Astrocyte of the hippocampus (primary cell): ENCODE data around the gene WRNIP1.
A peak's percentile ranks its signal among the peaks of the same experiment; 100 is the strongest.

ENCODE experiments used
- DNase-seq: peaks from one replicate; pipeline ENCODE4 v3.0.0; 2011; ENCODE audit warnings: low read depth, low spot score

WRNIP1 gene

DNA sequence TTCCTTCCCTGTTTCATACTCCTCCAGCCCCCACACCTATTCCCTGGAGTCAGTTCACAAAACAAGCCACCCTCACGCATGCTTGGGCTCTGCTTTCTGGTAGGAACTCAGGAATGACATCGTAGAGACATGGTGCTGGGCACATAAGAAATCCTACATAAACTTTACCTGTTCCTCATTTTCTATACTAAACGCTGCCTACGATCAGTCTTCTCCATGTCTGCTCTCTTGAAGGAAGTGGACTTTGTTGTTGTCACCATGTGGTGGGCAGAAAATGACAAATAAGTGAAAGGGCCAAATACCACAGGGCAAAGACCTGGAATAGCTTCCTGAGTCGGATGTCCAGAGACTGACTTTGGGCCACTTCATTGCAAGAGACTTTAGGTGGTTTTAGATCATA, 24.6 kb upstream of the WRNIP1 start:
- no peak for DNase-seq

DNA sequence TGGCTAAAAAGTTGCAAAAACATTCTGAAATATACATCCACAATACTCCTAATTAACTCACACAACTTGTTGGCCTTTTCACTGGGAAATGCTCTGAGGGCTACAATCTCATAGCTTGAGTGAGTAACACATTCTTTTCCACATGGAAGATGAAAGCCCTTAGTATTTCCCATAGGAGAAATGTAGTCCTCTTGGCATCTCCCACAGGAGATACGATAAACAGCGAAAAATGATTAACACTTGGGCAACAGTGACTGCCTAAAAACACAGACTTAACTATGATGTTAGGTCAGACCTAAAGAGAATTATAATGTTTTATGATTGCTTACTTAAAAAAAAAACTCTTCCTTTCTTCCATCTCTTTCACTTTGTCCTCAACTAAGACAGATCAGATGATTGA, 23.4 kb upstream of the WRNIP1 start:
- peak; percentile 63 for DNase-seq

DNA sequence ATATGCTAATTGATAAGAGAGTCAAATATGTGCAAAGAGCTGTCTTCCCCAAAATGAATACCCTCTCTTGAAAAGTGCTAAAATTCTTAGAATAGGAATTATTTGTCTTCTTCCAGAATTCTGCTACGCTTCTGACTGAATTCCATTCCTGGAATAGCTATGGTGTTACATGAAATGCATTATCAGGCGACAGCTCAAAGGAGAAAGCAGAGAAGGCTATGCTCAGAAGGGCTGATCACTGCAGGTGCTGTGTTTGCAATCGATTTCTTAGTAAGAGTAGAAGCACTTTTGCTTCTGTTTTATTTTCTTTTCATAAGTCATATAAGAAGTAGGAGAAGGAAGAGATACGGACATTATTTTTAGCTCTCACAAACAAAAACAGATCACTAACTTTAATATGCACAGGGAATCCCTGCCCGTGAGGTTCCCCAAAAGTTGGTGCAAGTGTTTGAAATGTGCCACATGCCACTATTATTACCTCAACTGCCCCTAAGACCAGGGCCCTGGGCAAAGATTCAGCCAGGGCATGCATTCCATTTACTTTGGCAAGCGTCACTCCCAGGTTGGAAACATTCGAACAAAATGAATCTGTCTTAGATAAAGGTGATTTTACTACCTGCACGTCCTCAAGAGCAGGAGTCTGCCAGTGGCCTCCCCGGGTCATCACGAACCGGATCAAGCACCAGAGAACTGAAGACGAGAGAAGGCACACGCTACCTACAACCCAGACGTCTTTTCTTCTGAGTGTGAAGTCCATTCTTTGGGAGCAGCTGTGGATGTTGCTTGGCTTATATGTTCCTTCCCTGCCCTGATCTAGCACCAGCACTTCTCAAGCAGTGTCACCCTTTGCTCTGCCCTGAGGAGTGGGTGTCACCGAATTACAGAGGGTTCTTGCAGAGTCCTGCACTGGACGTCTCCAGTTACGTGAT, 21.6 kb upstream of the WRNIP1 start:
- no peak for DNase-seq

DNA sequence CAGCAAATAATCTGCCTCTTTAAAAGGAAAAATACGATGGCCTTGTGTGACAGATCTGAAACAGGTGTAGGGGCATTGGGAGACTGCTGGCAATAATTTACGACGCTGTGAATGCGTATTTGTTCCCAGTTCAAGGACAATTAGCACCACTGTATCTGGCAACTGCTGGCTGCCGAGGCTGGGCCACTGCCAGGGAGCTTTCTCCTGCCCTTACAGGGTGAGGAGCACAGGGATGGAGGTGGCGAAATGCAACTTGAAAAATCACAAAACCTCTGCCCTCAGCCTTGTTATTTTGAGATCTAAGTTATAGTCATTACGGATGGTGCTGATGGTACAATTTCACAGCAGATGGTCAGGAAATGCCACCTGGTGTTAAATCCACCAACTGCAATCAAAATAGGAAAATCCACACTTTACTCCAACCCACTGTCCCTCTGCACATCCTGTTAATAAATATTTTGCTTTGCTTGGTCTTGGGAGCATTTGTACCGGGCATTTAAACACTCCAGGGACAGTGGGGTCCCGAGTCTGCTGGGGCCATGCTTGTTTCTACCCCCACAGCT, 20.9 kb upstream of the WRNIP1 start:
- DNase-seq: no peak

DNA sequence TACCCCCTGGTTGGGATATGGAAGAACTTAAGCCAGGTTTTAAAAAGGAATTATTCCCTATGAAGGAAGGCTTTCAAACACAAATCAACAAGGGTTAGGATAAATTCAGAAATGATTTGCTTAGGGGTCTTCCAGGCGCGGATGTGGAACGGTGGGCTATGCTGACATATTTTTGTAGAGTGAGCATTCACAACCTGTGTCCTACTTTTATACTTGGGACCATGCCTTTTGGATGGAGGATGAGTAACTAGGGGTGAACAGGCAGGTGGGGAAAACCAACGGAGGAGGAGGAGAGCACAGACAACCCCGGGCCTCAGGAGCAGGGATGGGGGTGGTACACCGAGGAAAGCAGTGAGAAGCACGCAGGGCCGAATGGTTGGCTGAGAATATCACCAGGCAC, 20.4 kb upstream of the WRNIP1 start:
- no peak for DNase-seq

DNA sequence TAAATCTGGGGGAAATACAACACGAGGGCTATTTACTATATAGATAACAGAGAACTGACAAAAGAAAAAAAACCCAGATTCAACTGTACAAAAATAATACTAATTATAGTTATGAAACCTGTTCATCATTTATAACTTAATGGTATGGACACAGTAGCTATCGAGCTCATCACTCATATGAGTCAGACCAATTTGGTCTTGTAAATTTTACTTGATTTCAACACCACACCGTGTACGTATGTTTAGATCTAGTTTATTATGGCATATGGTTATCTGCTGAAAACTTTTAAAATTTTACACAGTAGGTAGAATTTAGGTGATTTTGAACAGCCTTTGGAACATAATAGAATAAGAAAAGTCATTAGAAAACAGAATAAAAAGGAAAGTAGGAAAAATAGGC, 19.9 kb upstream of the WRNIP1 start:
- DNase-seq: no peak

DNA sequence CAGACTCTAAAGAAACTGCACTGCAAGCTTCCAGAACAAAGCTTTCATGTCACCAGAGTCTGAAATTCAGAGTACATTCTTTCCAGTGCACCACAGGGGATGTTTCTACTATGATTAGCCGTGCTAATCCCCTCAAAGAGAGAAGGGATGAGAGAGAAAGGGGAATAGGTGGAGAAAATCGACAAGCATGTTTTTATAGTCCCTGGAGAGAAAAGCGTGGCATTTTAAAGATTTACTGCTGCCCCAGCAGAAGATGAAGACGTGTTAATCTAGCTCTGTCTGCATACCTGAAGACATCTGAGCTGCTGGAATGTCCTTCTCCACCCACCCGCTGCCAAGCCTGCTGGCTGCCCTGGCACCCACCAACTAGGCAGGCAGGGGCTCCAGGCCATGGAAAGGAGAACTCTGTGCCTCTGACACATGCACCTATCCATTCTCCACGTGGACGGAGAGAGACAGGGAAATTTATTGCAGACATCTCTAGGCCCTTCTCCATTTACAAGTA, 18.6 kb upstream of the WRNIP1 start:
- peak; percentile 71 for DNase-seq

DNA sequence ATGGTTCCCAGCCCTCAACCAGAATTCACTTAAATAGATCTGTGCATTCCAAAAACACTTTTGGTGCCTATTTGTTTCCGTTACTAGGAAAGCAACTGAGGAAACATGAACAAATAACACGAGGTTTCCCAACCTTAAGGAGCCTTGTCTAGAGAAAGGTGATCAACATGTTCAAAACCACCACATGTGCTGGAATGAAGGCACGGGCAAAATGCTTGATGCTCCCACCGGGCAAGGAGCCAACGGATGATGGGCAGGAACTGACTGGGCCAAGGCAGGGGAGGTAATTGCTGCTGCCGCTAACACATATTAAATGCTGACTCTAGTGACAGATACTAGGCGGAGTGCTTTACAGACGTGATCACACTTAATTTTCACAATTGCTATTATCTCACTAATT, 17.0 kb upstream of the WRNIP1 start:
- DNase-seq: no peak

DNA sequence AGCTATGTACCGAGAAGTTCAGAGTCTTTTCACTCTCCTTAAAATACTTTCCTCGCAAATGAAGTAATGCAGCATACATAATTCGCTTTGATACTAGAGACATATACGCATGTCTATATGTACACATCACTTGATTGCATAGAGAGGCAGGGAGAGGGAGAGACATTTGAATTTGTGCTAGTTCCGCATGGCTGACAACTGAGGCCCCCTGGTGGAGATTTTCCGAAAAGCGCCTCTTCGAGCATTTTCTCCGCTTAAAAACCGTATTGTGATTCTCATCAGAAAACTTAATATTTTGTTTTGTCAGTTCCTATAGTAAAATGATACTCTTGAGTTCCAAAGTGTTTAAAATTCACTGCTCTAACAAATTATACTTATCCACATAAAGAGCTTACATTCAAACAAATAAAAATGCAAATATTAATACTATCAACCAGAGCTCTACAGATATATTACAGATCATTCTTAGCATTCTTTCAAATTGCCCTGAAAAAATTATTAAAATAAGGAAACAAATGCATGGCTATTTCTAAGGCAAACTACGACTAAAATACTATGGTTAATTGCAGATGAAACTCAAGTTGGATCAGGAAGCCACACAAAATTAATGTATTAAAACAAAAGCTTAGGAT, 15.1 kb upstream of the WRNIP1 start:
- peak; percentile 68 for DNase-seq

DNA sequence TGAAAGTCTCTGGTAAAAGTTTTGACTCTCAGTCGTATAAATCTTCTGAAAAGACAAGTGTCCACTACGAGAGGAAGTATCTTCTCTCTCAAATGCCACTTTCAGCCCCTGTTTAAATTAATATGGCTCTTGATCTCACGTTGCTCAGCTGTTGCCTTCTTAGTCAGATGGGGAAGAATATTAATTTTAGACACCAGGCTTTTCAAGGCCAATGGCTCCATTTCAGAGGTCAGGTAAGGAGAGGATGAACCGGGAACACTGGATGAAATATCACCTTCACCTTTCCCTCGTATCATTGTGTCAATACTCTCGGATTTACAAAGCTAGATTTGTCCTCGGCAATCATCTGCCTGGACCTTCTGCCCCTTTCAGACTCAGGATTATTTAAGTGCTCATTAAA, 14.4 kb upstream of the WRNIP1 start, which contains the start of gene MYLK4:
Gene MYLK4, minus strand, starts transcription at position 91 of the 400 bp plus-strand sequence. CDS start 1,628 bp downstream, outside the sequence.
- no peak for DNase-seq

DNA sequence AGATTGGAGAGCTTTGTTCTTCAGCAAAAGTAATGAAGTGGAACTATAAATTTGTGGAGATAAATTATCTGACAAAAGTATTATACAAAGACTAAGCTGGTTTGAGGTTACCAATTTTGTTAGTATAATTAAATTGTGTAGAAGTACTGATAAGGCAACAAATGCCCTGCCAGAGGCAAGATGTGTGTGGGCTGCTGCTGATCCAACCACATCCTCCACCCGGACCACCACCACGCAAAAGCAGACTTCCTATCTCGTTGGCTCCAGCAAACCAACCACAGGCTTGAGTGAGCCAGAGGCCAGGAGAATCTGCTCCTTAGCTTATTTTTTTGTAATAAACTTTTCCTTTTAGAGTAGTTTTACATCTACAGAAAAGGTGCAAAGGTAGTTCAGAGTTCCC, 13.3 kb upstream of the WRNIP1 start:
- DNase-seq: no peak

DNA sequence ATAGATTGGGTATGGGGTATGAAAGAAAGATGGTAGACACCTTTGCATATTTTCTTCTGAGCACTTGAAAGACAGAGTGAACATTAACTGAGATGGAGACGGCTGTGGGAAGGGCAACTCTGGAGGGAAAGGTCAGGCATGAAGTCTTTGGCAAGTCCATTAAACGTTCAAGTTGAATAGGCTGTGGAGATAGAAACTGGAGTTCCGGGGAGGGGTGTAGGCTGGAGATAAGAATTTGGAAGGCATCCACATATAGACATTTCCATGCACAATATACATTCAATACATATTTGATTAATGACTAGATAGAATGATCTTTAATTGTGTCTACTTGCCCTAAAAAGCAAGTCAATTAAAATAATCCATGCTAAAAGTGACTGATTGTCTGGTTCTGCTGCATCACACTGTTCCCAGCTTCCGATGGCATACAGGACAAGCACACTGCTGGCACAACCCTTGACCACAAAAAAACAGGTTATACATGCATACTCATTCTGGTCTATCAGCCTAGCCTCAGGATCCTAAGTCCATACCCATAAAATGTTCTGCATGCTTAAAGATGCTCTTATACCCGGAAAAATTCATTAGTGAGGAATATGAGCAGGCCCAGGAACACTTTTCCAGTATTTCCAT, 12.6 kb upstream of the WRNIP1 start:
- no peak for DNase-seq

DNA sequence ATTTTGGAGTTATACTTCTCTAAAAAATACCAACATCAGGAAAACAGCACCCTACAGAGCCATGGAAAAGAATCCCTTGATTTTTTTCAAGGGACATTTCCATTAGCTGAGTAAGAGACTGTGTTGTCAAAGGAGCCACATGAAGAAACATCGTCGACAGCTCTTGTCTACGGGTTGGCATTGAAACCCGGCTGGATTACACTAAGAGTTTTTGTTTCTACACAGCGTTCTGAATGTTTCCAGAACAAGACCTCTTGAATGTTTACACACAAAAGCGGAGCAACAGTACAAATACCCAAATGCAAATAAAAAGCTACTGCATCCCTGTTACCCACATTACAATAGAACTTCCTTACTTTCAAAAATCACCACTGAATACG, 12.1 kb upstream of the WRNIP1 start:
- DNase-seq: no peak

DNA sequence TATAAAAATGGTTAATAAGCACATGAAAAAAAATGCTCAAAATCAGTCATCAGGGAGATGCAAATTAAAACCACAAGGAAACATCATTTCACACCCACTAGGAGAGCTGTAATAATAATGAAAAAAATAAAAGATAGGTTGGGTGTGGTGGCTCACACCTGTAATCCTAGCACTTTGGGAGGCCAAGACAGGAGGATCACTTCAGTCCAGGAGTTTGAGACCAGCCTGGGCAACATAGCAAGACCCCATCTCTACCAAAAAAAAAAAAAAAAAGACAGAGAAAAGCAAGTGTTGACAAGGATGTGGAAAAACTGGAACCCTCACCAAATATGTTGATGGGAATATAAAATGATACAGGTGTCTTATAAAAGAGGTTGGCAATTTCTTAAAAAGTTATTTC, 11.4 kb upstream of the WRNIP1 start:
- DNase-seq: no peak

DNA sequence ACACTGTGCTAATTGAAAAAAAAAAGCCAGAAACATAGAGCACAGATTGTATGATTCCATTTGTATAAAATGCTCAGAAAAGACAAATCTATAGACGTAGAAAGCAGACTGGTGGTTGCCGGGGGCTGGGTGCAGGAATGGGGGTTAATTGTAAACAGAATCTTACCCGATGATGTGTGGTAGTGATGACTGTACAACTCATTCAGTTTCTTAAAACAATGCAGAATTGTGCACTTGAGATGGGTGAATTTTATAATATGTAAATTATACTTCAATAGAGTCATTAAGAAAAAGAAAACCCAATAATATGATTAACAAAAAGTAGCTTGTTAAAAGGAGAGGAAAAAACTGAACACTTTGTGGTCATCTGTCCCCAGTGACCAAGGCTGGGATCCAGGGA, 10.8 kb upstream of the WRNIP1 start:
- no peak for DNase-seq

DNA sequence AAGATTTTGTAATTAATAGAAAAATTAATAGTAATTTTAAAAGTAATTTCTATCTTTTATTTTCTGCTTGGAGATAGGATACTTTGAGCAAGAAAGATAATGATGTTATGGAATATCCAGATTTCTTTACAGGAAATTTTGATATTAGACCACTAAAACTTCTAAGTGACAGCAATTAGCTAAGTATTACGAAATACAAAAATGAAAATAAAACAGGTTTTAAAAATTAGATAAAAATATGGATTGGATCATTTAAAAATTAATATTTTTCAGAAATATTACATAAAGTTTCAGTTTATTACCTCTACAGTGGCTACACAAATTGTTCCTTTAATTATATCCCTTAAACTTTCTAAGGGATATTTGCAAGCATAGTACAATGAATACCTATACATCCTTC, 10.3 kb upstream of the WRNIP1 start:
- no peak for DNase-seq

DNA sequence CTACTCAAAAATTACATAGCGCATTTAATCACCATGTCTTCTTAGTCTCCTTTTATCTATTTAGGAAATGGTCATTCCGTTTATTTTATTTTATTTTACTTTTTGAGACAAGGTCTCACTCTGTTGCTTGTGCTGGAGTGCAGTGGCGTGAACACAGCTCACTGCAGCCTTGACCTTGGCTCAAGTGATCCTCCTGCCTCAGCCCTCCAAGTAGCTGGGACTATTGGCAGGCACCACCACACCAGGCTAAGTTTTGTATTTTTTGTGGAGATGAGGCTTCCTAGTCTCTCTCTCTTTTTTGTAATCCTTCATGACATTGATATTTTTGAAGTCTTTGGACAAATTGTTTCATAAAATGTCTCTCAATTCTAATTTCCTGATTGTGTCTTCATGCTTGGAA, 9.7 kb upstream of the WRNIP1 start:
- DNase-seq: no peak

DNA sequence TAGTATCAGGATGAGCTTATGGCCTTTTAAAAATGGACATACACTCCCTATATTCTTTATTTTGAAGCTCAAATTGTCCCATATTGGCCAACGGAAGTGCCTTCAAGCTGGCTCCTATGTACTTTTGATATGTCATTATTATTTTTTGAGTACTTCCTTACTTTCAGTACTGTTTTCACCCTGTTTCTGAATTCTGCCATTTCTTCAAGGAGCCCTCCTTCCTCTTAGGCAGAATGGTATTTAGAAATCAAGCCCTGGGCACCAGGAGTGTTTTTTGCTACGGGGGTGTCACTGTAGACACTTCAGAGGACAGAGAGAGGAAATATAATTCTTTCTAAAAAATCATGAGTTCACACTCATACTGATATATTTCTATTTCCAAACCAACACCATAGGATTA, 9.0 kb upstream of the WRNIP1 start:
- DNase-seq: no peak

DNA sequence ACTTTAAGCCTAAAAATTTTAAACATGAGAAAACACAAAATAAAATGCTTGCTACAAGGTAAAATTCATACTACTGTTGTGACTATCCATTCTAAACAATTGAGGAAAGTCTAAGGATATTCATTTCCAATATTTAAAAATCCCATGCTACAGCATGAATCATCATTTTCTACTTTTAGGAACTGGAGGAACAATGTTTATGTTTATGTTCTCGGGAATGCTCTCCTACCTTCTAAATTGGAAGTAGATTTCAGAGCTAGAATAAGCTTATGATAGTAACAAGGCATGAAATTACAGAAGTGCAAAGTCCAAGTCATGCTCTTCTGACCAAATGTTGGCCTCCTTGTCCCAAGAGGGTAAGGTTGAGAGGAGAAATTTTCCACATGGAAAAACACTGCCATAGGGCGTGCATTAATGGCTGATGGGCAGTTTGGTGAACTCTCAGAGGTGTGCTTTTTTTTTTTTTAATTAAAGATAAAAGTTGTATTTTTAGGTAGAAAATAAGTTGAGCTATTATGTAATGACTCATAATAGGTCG, 8.4 kb upstream of the WRNIP1 start:
- DNase-seq: no peak

DNA sequence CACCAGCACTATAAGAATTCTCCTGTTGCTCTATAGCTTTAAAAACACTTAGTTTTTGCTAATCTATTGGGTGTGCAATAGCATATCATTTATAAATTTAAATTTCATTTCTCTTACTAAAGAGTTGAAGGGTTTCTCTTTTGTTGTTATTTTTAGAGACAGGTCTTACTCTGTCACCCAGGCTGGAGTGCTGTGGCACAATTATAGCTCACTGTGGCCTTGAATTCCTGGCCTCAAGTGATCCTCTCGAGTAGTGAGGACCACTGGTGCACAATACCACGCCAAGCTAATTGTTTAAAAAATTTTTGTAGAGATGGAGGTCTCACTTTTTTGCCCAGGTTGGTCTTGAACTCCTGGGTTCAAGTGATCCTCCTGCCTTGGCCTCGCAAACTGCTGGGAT, 6.2 kb upstream of the WRNIP1 start:
- no peak for DNase-seq

DNA sequence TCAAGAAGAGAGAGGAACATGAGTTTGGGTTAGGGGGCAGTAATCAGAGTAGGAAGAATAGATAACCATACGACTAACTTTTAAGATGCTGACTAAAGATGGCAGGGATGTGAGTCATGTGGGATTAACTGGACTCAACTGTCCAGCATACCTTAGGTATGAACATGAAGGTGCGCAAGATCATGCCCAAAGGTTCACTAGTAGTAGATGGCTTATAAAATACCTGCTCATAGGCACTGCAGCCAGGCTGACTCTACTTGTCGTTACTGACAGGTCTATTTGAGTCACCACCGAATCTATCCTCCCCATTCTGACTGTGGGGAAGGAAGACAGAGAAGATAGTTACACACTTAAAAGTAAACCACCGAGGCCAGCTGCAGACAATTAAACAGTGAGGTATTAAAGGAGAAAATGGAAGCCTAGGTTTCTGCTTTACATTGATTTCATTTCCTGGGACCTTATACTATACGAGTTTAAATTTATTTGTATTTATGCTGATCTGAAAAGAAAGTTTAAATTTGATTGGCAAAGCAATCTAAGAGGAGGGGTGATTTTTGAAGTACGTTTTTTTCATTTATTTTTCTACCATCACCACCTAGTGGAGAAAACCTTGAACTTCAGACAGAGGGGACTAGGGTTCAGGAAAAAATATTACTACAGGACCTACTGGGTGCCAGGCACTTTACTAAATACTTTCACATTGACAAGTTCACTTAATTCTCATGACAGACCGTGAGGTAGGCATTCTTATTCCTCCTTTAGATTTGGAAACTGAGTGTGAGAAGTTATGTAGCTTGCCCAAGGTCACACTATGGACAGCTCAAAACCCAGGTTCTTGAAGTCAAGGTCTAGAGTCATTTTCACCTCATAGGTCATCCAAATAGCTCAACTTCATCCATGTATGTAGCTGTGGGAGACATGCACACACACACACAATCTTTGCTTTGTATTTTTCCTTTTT, 4.0 kb upstream of the WRNIP1 start:
- no peak for DNase-seq
